Ovary (tissue), 9 donors: Measurements from ENCODE around the gene USP43. TPM values are rescaled to one million over a fixed set of nuclear protein-coding genes. Genes with fewer than 3 reads are reported as not detected.

ENCODE experiments used
- DNase-seq, 5 donors: peaks; one replicate each; pipeline ENCODE4 v3.0.0-alpha.2; 2019 to 2020
- H3K27ac ChIP-seq, 2 donors: fragments of 200-600 bp; one replicate each; pipeline versions ENCODE4 v1.5.1 to v1.8.0; 2019 to 2022
- H3K27me3 ChIP-seq: fragments of 200-600 bp; one replicate; pipeline ENCODE4 v1.8.0; 2022
- H3K36me3 ChIP-seq: fragments of 200-600 bp; sonication (generic); one replicate; pipeline ENCODE4 v1.5.1; 2019
- H3K4me1 ChIP-seq: one replicate; pipeline ENCODE4 v1.8.1; 2013; ENCODE audit warnings: mild to moderate bottlenecking, moderate library complexity; ENCODE audit not compliant: insufficient read depth
- H3K4me3 ChIP-seq: fragments of 200-600 bp; sonication (generic); one replicate; pipeline ENCODE4 v1.5.1; 2017
- H3K9me3 ChIP-seq, 2 donors: fragments of 200-600 bp in 1 of 2; sonication (generic) in 1 of 2; one replicate each; pipeline versions ENCODE4 v1.5.1 to v1.8.1; 2013 to 2019; ENCODE audit warnings: mild to moderate bottlenecking in 1 of 2, moderate library complexity in 1 of 2
- CTCF ChIP-seq, 3 donors: fragments of 450-650 bp in 2 of 3; fragments of 200-600 bp in 1 of 3; IDR thresholded peaks; one replicate each; pipeline versions ENCODE4 v1.5.1 to v1.8.0; 2016 to 2022; ENCODE audit warnings: antibody characterized with exemption in 3 of 3, mild to moderate bottlenecking in 1 of 3
- EP300 ChIP-seq: sonication (generic); formaldehyde crosslinking; IDR thresholded peaks from one replicate; pipeline ENCODE4 v1.6.1; 2017; ENCODE audit warnings: antibody characterized with exemption
- POLR2A ChIP-seq: fragments of 450-650 bp; IDR thresholded peaks from one replicate; pipeline ENCODE4 v1.6.1; 2017; ENCODE audit warnings: antibody characterized with exemption, mild to moderate bottlenecking, moderate library complexity
- WGBS, 3 donors: extraction: QIAGEN DNeasy Blood & Tissue Kit in 1 of 3; methylation state at CpG; one replicate each; pipeline versions ENCODE4 v1.1.5 to v1.1.7; 2013 to 2017; 5-methylcytosine and 5-hydroxymethylcytosine counted together
- intact Hi-C, 4 donors: fragments of 100-400 bp; cut with DNase I; formaldehyde crosslinking; loops; one replicate each; pipeline versions ENCODE4 v1.11.0 to v1.15.1; 2022 to 2023
- polyA plus RNA-seq, 2 donors: library from polyadenylated mRNA; stranded (reverse); fragments of 200-250 nt in 1 of 2; fragments of 350-450 nt in 1 of 2; fragmentation: Illumina TruSeq in 1 of 2; extraction: RNeasy Lipid Tissue Mini Kit (QIAGEN cat#74804) in 1 of 2; gene quantifications; one replicate each; pipeline ENCODE4 v1.2.3, GENCODE V29; 2013 to 2014
- total RNA-seq, 7 donors: library from RNA; depleted of rRNA in 2 of 7; stranded (reverse); fragments of >200 nt in 2 of 7; fragmentation: NEBNext Ultra II Directional in 3 of 7; extraction: Animal tissue kit (Norgen Biotek cat#: 25700) in 3 of 7; gene quantifications; one replicate each; pipeline versions ENCODE4 v1.1.0 to v1.2.4, GENCODE V29; 2016 to 2023
- donor health status: DM: no; HTN: no; CAD: no; lungs with moderate emphysema.
- donor health status: DM: no; HTN: no; CAD: no.
- donor health status: Bipolar disorder and iron deficiency.
- donor health status: DM: yes; HTN: yes; CAD: no.
- donor health status: DM: no; HTN: no; CAD: no.
- donor health status: DM: yes; HTN: yes; CAD: no.

Gene USP43
- total and polyA plus RNA-seq, 9 donors, result 0.13 to 11.1 (median 0.68) TPM; not detected in 1

- intact Hi-C loops, result loop anchor here in 1 of 4 donors (10.0 kb wide), 1 partner anchor 144 kb away; no protein-coding TSS in a partner anchor
- peaks cover 0 to 3% of the 10 kb centered on the region in 2 donors for H3K9me3 ChIP-seq
- no peaks in the 10 kb centered on the region for H3K4me1 ChIP-seq
- no peaks in the 10 kb centered on the region for H3K27me3 ChIP-seq
- H3K36me3 ChIP-seq, result no peaks in the 10 kb centered on the region
- no peak overlapping the region for H3K4me3 ChIP-seq
- 19 to 27% (median 24%) methylated on average over 9 of the region's 9 CpGs for WGBS, 3 donors
- TF ChIP-seq POLR2A, result no peak
- no peak overlapping the region for H3K27ac ChIP-seq
- DNase-seq, result no peak
These were observed 105.2 kb downstream of the USP43 start for GRCh38 chr17:9750524-9750923.

GRCh38 chr17:9755083-9755482 is 109.8 kb downstream of the USP43 start:
- Histone ChIP-seq H3K27me3 (no peaks in the 10 kb centered on the region), H3K4me1 (no peaks in the 10 kb centered on the region), H3K4me3 (no peak overlapping the region), H3K9me3 (peaks cover 0 to 3% of the 10 kb centered on the region in 2 donors), H3K36me3 (no peaks in the 10 kb centered on the region), H3K27ac (no peak overlapping the region)
- no peak for TF ChIP-seq POLR2A
- no peak for TF ChIP-seq CTCF (IDR thresholded peaks at IDR 0.05)
- TF ChIP-seq EP300, result no peak
- no peak for DNase-seq
- intact Hi-C loops, result loop anchor here in 1 of 4 donors (10.0 kb wide), 1 partner anchor 140 kb away; no protein-coding TSS in a partner anchor
- 60 to 75% (median 74%) methylated on average over 3 of the region's 3 CpGs for WGBS, 3 donors

- Histone ChIP-seq H3K36me3 (no peaks in the 10 kb centered on the region), H3K27me3 (no peaks in the 10 kb centered on the region), H3K9me3 (no peaks in the 10 kb centered on the region), H3K4me3 (no peak overlapping the region), H3K4me1 (no peaks in the 10 kb centered on the region), H3K27ac (no peak overlapping the region)
- intact Hi-C loops, result no loop called here
- DNase-seq, result no peak
- TF ChIP-seq EP300 (no peak), CTCF (IDR thresholded peaks at IDR 0.05) (no peak), POLR2A (no peak)
- WGBS, 3 donors, result 77 to 95% (median 91%) methylated on average over 1 of the region's 1 CpG
These were observed 114.9 kb downstream of the USP43 start for GRCh38 chr17:9760266-9760665.

GRCh38 chr17:9763643-9764042 is 118.3 kb downstream of the USP43 start:
- Histone ChIP-seq H3K9me3 (no peaks in the 10 kb centered on the region), H3K27ac (no peak overlapping the region), H3K27me3 (no peaks in the 10 kb centered on the region), H3K4me3 (no peak overlapping the region), H3K4me1 (no peaks in the 10 kb centered on the region), H3K36me3 (no peaks in the 10 kb centered on the region)
- no peak for DNase-seq
- WGBS, 3 donors, result 31 to 48% (median 44%) methylated on average over 4 of the region's 4 CpGs
- no peak for TF ChIP-seq POLR2A
- TF ChIP-seq EP300, result no peak
- no peak for TF ChIP-seq CTCF (IDR thresholded peaks at IDR 0.05)
- intact Hi-C loops, result no loop called here

GRCh38 chr17:9765322-9765721 is 120.0 kb downstream of the USP43 start:
- H3K36me3 ChIP-seq, result no peaks in the 10 kb centered on the region
- no peak overlapping the region for H3K4me3 ChIP-seq
- 80 to 96% (median 93%) methylated on average over 1 of the region's 1 CpG for WGBS, 3 donors
- no peak overlapping the region for H3K27ac ChIP-seq
- no peak for DNase-seq
- H3K9me3 ChIP-seq, result no peaks in the 10 kb centered on the region
- H3K27me3 ChIP-seq, result no peaks in the 10 kb centered on the region
- TF ChIP-seq EP300 (no peak), POLR2A (no peak), CTCF (IDR thresholded peaks at IDR 0.05) (no peak)
- no peaks in the 10 kb centered on the region for H3K4me1 ChIP-seq
- intact Hi-C loops, result no loop called here
